Measurements from ENCODE around the gene TEX50.

The TEX50 gene

DNA sequence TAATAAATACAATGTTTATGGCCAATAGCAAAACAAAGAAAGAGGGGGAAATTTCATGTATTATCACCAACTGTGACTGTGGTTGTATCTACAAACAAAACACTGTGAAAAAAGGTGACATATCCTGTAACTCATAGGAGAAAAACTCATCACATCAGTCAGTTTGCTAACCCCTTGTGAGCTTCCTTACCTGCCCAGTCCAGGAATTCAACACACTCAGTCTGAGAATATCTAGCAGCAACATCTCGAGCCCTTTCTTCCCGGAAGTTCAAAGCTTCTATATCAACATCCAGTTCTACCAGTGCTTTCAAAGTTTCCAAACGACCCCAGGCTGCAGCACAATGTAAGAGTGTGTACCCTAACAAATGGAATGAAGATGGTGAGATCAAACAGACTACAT lies 11.5 kb downstream of the TEX50 start:
- DNase-seq (ENCODE audit: extremely low spot score), result no peak
- TF ChIP-seq, protein P1, sequence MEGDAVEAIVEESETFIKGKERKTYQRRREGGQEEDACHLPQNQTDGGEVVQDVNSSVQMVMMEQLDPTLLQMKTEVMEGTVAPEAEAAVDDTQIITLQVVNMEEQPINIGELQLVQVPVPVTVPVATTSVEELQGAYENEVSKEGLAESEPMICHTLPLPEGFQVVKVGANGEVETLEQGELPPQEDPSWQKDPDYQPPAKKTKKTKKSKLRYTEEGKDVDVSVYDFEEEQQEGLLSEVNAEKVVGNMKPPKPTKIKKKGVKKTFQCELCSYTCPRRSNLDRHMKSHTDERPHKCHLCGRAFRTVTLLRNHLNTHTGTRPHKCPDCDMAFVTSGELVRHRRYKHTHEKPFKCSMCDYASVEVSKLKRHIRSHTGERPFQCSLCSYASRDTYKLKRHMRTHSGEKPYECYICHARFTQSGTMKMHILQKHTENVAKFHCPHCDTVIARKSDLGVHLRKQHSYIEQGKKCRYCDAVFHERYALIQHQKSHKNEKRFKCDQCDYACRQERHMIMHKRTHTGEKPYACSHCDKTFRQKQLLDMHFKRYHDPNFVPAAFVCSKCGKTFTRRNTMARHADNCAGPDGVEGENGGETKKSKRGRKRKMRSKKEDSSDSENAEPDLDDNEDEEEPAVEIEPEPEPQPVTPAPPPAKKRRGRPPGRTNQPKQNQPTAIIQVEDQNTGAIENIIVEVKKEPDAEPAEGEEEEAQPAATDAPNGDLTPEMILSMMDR (IDR thresholded peaks at IDR 0.05; ENCODE audit: control extremely low read depth, extremely low read depth, low read depth, missing control alignments), result no peak
- ChIA-PET CTCF (interaction anchor here (1.2 to 1.4 kb wide), 2 partner anchors 22 to 65 kb away, joined by 3 to 5 read pairs; no protein-coding TSS in a partner anchor), POLR2A (no interaction called here)

DNA sequence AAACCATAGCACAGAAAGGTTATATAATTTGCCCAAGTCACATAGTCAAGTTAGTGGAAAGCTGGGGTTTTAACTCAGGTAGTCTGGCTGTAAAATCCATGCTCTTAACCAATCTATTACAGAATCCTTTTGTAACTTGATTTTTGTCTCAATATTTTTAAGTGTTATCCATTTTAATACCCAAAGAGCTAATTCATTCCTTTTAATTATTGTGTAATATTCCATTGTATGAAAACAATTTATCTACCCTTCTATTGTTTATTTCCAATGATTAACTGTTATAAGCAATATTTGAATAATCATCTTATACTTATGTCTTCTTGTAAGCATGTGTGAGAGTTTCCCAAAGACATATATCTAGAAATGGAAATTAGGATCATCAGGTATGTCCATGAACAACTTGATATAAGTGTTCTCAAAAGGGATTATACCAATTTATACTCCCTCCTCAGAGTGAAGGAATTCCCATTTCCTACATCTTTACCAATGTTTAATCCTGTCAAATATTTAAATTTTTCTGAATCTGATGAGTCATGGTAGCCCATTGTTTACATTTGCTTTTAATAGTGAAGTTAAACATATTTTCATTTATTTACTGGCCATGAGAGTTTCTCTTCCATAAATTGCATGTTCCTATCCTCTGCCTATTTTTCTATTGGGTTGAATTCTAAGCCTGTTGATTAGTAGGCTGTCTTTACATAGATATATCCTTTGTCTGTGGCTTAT lies 13.9 kb downstream of the TEX50 start:
- TF ChIP-seq, protein P1 (IDR thresholded peaks at IDR 0.05; ENCODE audit: control extremely low read depth, extremely low read depth, low read depth, missing control alignments), result no peak
- DNase-seq (ENCODE audit: extremely low spot score), result no peak
- ChIA-PET CTCF (no interaction called here), POLR2A (no interaction called here)

DNA sequence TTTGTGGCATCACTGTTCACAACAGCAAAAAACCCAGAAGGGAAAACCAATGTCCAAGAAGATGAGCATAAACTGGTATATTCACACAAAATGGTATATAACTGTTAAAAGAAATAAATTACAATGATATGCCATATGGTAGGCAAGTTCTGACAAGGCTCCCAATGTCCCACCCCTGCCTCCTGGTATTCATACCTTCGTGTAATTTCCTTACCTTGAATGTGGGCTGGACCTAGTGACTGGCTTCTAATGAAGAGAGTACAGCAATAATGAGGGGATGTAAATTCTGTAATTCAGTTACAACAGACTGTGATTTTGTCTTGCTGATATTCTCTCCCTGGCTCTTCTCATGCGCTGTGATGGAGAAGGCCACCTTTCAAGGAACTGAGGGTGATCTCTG lies 25.2 kb downstream of the TEX50 start:
- CTCF ChIA-PET, result no interaction called here
- TF ChIP-seq, protein P1 (IDR thresholded peaks at IDR 0.05; ENCODE audit: control extremely low read depth, extremely low read depth, low read depth, missing control alignments), result no peak
- DNase-seq (ENCODE audit: extremely low spot score), result no peak
- POLR2A ChIA-PET, result no interaction called here

DNA sequence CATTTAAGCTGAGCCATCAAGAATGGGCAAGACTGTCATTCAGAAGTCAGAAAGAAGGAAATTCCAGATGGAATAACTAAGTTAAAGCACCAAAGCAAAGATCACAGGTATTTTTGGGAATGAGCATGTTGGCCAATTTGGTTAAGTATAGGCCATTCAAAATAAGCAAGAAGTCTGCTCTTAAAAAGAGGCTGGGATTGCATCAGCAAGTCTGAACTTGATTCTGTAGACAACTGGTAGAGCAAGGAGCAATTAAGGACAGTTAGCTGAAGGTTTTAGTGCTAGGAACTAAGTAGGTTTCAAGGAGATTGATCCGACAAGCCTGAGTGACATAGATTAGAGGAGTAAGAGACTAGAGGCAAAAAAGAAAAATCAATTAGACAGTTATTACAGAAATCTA lies 26.1 kb downstream of the TEX50 start:
- CTCF ChIA-PET, result no interaction called here
- DNase-seq (ENCODE audit: extremely low spot score), result no peak
- TF ChIP-seq, protein P1 (IDR thresholded peaks at IDR 0.05; ENCODE audit: control extremely low read depth, extremely low read depth, low read depth, missing control alignments), result no peak
- POLR2A ChIA-PET, result no interaction called here

DNA sequence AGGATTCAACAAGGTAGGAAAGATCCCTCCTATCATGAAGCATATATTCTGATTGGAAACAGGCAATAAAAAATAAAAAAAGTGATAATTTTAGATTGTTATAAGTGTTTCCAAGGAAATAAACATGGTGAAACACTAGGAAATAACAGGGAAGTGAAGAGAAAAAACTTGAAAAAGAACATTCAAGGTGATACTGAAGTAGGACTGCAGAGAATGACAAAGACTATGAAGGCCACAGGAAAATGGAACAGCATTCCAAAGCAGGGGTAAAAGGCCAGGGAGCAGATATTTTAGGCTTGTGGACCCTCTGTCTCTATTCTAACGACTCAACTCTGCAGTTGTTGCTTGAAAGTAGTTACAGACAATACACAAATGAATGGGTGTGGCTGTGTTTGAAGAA lies 26.6 kb downstream of the TEX50 start:
- ChIA-PET POLR2A (no interaction called here), CTCF (no interaction called here)
- TF ChIP-seq, protein P1 (IDR thresholded peaks at IDR 0.05; ENCODE audit: control extremely low read depth, extremely low read depth, low read depth, missing control alignments), result no peak
- DNase-seq (ENCODE audit: extremely low spot score), result no peak

DNA sequence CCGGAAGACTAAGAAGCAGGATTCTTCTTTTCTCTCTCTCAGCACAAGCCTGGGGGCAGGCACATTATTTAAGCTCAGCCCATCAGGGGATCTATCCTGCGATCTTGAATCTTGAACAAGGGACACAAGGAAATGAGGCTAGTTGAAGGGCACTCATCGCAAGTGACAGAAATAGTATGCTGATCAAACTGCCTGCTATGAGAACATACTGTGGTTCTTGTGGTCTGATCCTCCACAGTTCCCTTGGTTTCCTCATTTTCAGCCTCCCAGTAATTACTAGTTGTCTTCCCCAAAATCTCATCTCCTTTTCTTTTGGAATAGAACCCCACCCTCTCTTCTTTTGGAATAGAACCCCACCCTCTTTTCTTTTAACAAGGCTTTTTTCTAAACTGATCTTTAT lies 28.0 kb downstream of the TEX50 start:
- no peak for DNase-seq (ENCODE audit: extremely low spot score)
- POLR2A ChIA-PET, result no interaction called here
- TF ChIP-seq, protein P1 (IDR thresholded peaks at IDR 0.05; ENCODE audit: control extremely low read depth, extremely low read depth, low read depth, missing control alignments), result no peak
- CTCF ChIA-PET, result interaction anchor here (0.6 kb wide), 1 partner anchor 11 kb away, joined by 3 read pairs; no protein-coding TSS in a partner anchor

All from GM10248 (cell line).